ENCODE measurements around the gene GABPB1. TPM values are rescaled to one million over a fixed set of nuclear protein-coding genes. Genes with fewer than 3 reads are reported as not detected.
A peak's percentile ranks its signal among the peaks of the same experiment; 100 is the strongest.

GABPB1 gene
- total and polyA plus RNA-seq, 10 of the 15 experiments (the other 5 are each of a cell fraction or from before 2014, with no cell fraction given) = 13.9 to 48.2 (median 39.8) TPM

GRCh38 chr15:50341616-50342136 lies 13.3 kb downstream of the GABPB1 start:
- TSS peak; percentile 33 for BruUV-seq (replicated peaks)
- CTCF ChIA-PET = interaction anchor here (0.7 to 1.0 kb wide), 2 partner anchors 9 to 57 kb away, joined by 3 read pairs; no protein-coding TSS in a partner anchor
- SMC1A ChIA-PET (ENCODE audit: uncharacterized antibody, unreplicated experiment) = no interaction called here
- Histone ChIP-seq H3K9me3 (replicated peaks; ENCODE audit: control insufficient read depth, insufficient read depth, low read length) (no peaks in the 10 kb centered on the region), H3K4me2 (ENCODE audit: control insufficient read depth, insufficient read depth) (no peak overlapping the region), H3K4me3 (no peak overlapping the region), H3K36me3 (ENCODE audit: control insufficient read depth in 2 of 2, insufficient read depth in 2 of 2, low read length in 1 of 2) (no peaks in the 10 kb centered on the region; a peak in 1 of 4 replicates), H3K27me3 (replicated peaks in 1 of 2; ENCODE audit: control insufficient read depth in 2 of 2, insufficient read depth in 2 of 2, low read length in 1 of 2) (no peaks in the 10 kb centered on the region), H2AFZ (ENCODE audit: control insufficient read depth, low read depth, low read length) (no peak overlapping the region), H4K20me1 (ENCODE audit: control insufficient read depth, insufficient read depth) (no peaks in the 10 kb centered on the region), H3K4me1 (ENCODE audit: control insufficient read depth, insufficient read depth, low read length) (no peaks in the 10 kb centered on the region), H3K27ac (ENCODE audit: control insufficient read depth, insufficient read depth) (no peak overlapping the region), H3K9ac (ENCODE audit: control insufficient read depth, insufficient read depth, low read length) (no peak overlapping the region), H3K79me2 (ENCODE audit: control insufficient read depth, insufficient read depth, low read length) (peaks cover 16% of the 10 kb centered on the region)
- intact Hi-C loops (cut with micrococcal nuclease; ENCODE audit: unreplicated experiment) = no loop called here
- TF ChIP-seq SMAD1 (IDR thresholded peaks at IDR 0.05; ENCODE audit: low read depth, partially characterized antibody) (no peak), IRF4 (IDR thresholded peaks at IDR 0.05; ENCODE audit: low read depth, low read length) (no peak), NBN (IDR thresholded peaks at IDR 0.05) (no peak), YY1 (IDR thresholded peaks at IDR 0.05; ENCODE audit: low read depth, low read length) (no peak), ZNF622 (IDR thresholded peaks at IDR 0.05) (no peak), ZBED1 (IDR thresholded peaks at IDR 0.05; ENCODE audit: borderline replicate concordance) (no peak), PBX3 (IDR thresholded peaks at IDR 0.05; ENCODE audit: insufficient replicate concordance, low read depth, low read length) (no peak), BCL11A (IDR thresholded peaks at IDR 0.05; ENCODE audit: low read depth, low read length) (no peak), HDAC2 (IDR thresholded peaks at IDR 0.05) (no peak), CHD2 (IDR thresholded peaks at IDR 0.05; ENCODE audit: borderline replicate concordance, low read depth, low read length) (no peak), EP300 (IDR thresholded peaks at IDR 0.05; ENCODE audit: borderline replicate concordance in 1 of 2, control insufficient read depth in 1 of 2, low read depth in 2 of 2, low read length in 2 of 2) (no peak), MXI1 (IDR thresholded peaks at IDR 0.05; ENCODE audit: low read depth, low read length) (no peak)
- TF ChIP-seq, protein P1, sequence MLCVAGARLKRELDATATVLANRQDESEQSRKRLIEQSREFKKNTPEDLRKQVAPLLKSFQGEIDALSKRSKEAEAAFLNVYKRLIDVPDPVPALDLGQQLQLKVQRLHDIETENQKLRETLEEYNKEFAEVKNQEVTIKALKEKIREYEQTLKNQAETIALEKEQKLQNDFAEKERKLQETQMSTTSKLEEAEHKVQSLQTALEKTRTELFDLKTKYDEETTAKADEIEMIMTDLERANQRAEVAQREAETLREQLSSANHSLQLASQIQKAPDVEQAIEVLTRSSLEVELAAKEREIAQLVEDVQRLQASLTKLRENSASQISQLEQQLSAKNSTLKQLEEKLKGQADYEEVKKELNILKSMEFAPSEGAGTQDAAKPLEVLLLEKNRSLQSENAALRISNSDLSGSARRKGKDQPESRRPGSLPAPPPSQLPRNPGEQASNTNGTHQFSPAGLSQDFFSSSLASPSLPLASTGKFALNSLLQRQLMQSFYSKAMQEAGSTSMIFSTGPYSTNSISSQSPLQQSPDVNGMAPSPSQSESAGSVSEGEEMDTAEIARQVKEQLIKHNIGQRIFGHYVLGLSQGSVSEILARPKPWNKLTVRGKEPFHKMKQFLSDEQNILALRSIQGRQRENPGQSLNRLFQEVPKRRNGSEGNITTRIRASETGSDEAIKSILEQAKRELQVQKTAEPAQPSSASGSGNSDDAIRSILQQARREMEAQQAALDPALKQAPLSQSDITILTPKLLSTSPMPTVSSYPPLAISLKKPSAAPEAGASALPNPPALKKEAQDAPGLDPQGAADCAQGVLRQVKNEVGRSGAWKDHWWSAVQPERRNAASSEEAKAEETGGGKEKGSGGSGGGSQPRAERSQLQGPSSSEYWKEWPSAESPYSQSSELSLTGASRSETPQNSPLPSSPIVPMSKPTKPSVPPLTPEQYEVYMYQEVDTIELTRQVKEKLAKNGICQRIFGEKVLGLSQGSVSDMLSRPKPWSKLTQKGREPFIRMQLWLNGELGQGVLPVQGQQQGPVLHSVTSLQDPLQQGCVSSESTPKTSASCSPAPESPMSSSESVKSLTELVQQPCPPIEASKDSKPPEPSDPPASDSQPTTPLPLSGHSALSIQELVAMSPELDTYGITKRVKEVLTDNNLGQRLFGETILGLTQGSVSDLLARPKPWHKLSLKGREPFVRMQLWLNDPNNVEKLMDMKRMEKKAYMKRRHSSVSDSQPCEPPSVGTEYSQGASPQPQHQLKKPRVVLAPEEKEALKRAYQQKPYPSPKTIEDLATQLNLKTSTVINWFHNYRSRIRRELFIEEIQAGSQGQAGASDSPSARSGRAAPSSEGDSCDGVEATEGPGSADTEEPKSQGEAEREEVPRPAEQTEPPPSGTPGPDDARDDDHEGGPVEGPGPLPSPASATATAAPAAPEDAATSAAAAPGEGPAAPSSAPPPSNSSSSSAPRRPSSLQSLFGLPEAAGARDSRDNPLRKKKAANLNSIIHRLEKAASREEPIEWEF (IDR thresholded peaks at IDR 0.05; ENCODE audit: insufficient replicate concordance, low read depth, low read length) = no peak
- TF ChIP-seq, protein P2, sequence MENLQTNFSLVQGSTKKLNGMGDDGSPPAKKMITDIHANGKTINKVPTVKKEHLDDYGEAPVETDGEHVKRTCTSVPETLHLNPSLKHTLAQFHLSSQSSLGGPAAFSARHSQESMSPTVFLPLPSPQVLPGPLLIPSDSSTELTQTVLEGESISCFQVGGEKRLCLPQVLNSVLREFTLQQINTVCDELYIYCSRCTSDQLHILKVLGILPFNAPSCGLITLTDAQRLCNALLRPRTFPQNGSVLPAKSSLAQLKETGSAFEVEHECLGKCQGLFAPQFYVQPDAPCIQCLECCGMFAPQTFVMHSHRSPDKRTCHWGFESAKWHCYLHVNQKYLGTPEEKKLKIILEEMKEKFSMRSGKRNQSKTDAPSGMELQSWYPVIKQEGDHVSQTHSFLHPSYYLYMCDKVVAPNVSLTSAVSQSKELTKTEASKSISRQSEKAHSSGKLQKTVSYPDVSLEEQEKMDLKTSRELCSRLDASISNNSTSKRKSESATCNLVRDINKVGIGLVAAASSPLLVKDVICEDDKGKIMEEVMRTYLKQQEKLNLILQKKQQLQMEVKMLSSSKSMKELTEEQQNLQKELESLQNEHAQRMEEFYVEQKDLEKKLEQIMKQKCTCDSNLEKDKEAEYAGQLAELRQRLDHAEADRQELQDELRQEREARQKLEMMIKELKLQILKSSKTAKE (IDR thresholded peaks at IDR 0.05; ENCODE audit: low read depth, poor library complexity, severe bottlenecking) = no peak
- TF ChIP-seq, protein P3, sequence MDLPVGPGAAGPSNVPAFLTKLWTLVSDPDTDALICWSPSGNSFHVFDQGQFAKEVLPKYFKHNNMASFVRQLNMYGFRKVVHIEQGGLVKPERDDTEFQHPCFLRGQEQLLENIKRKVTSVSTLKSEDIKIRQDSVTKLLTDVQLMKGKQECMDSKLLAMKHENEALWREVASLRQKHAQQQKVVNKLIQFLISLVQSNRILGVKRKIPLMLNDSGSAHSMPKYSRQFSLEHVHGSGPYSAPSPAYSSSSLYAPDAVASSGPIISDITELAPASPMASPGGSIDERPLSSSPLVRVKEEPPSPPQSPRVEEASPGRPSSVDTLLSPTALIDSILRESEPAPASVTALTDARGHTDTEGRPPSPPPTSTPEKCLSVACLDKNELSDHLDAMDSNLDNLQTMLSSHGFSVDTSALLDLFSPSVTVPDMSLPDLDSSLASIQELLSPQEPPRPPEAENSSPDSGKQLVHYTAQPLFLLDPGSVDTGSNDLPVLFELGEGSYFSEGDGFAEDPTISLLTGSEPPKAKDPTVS (IDR thresholded peaks at IDR 0.05; ENCODE audit: low read depth, low read length) = no peak
- no peak for DNase-seq (ENCODE audit: low read depth, low spot score)
- no peak for ATAC-seq
- RAD21 ChIA-PET (ENCODE audit: unreplicated experiment) = no interaction called here
- no peak for FAIRE-seq
- POLR2A ChIA-PET = interaction anchor here (1.0 kb wide), 1 partner anchor 9 kb away, joined by 3 read pairs; no protein-coding TSS in a partner anchor
- 87% methylated on average over 7 of the region's 7 CpGs for WGBS (ENCODE audit: insufficient coverage, insufficient replicate concordance, low lambda C conversion rate, missing lambda C conversion rate)
- in situ Hi-C loops (cut with MboI) = no loop called here

All from GM12878 (cell line).